Neural cell (in vitro differentiated cells): ENCODE data around the gene ATP6V0E2. TPM values are rescaled to one million over a fixed set of nuclear protein-coding genes. Genes with fewer than 3 reads are reported as not detected.

Experiments used
- H2AFZ ChIP-seq: fragments of 200-600, 300-800 bp; sonication (generic), shearing (Covaris generic); 2 replicates; pipeline ENCODE4 v1.6.0; 2014; ENCODE audit warnings: low read depth, mild to moderate bottlenecking, antibody characterized with exemption, low read length, moderate library complexity
- H3F3A ChIP-seq: fragments of 200-600 bp; shearing (Covaris generic); 2 replicates; pipeline ENCODE4 v1.6.1; 2016; ENCODE audit warnings: mild to moderate bottlenecking, moderate library complexity, mixed read lengths, antibody characterized with exemption, low read length; ENCODE audit not compliant: insufficient read depth, poor library complexity, severe bottlenecking
- H3K27ac ChIP-seq: fragments of 200-600, 300-800 bp; sonication (generic), shearing (Covaris generic); 2 replicates; pipeline ENCODE4 v1.5.1; 2014; ENCODE audit warnings: mild to moderate bottlenecking, low read length, moderate library complexity
- H3K27me3 ChIP-seq: fragments of 300-800, 200-600 bp; sonication (generic), shearing (Covaris generic); 2 replicates; pipeline ENCODE4 v1.6.0; 2014; ENCODE audit warnings: mild to moderate bottlenecking, low read depth, low read length, moderate library complexity; ENCODE audit not compliant: insufficient read depth
- H3K36me3 ChIP-seq: fragments of 300-800, 200-600 bp; sonication (generic), shearing (Covaris generic); 2 replicates; pipeline ENCODE4 v1.5.1; 2014; ENCODE audit warnings: mild to moderate bottlenecking, antibody characterized with exemption, low read length, moderate library complexity; ENCODE audit not compliant: insufficient read depth
- H3K4me2 ChIP-seq: fragments of 300-800, 200-600 bp; sonication (generic), shearing (Covaris generic); 2 replicates; pipeline ENCODE4 v1.6.0; 2014; ENCODE audit warnings: mild to moderate bottlenecking, low read length
- H3K4me3 ChIP-seq: fragments of 300-800, 200-600 bp; sonication (generic), shearing (Covaris generic); 2 replicates; pipeline ENCODE4 v1.5.1; 2014; ENCODE audit warnings: mild to moderate bottlenecking, low read length, moderate library complexity
- H3K79me2 ChIP-seq: fragments of 200-600 bp; shearing (Covaris generic); replicated peaks from 2 replicates; pipeline ENCODE4 v1.6.0; 2014; ENCODE audit warnings: mild to moderate bottlenecking, low read length, moderate library complexity; ENCODE audit not compliant: insufficient read depth
- H3K9ac ChIP-seq: fragments of 300-800, 200-600 bp; sonication (generic), shearing (Covaris generic); 2 replicates; pipeline ENCODE4 v1.6.1; 2016; ENCODE audit warnings: mild to moderate bottlenecking, low read length, mixed read lengths
- H3K9me2 ChIP-seq: fragments of 200-600 bp; shearing (Covaris generic); 2 replicates; pipeline ENCODE4 v1.6.1; 2016; ENCODE audit warnings: mild to moderate bottlenecking, low read length, mixed read lengths; ENCODE audit not compliant: insufficient read depth
- H3K9me3 ChIP-seq: fragments of 200-600, 300-800 bp; sonication (generic), shearing (Covaris generic); 2 replicates; pipeline ENCODE4 v1.6.1; 2016; ENCODE audit warnings: mild to moderate bottlenecking, mixed run types, low read length, moderate library complexity, mixed read lengths
- H4K20me1 ChIP-seq: fragments of 200-600 bp; shearing (Covaris generic); 2 replicates; pipeline ENCODE4 v1.6.1; 2016; ENCODE audit warnings: mild to moderate bottlenecking, mixed run types; ENCODE audit not compliant: insufficient read depth
- CTCF ChIP-seq: fragments of 450-650 bp; IDR thresholded peaks from 2 replicates; pipeline ENCODE4 v1.5.1; 2014; ENCODE audit warnings: antibody characterized with exemption, mild to moderate bottlenecking, moderate library complexity; ENCODE audit not compliant: poor library complexity, severe bottlenecking
- EP300 ChIP-seq: fragments of 450-650 bp; conservative IDR thresholded peaks from 2 replicates; pipeline ENCODE4 v1.6.1; 2014; ENCODE audit warnings: antibody characterized with exemption, mild to moderate bottlenecking, moderate library complexity; ENCODE audit not compliant: poor library complexity, severe bottlenecking
- EZH2 ChIP-seq: fragments of 200-600, 300-800 bp; shearing (Covaris generic), sonication (generic); IDR thresholded peaks from 2 replicates; pipeline ENCODE4 v1.6.1; 2014; ENCODE audit warnings: antibody characterized with exemption, low read length, borderline replicate concordance, mild to moderate bottlenecking; ENCODE audit not compliant: insufficient read depth, poor library complexity, severe bottlenecking
- MXI1 ChIP-seq: fragments of 450-650 bp; conservative IDR thresholded peaks from 2 replicates; pipeline ENCODE4 v1.6.1; 2014; ENCODE audit warnings: antibody characterized with exemption, mild to moderate bottlenecking; ENCODE audit not compliant: poor library complexity, severe bottlenecking
- POLR2AphosphoS5 ChIP-seq: IDR thresholded peaks from 2 replicates; pipeline ENCODE4 v1.6.1; 2012
- RAD21 ChIP-seq: fragments of 450-650 bp; conservative IDR thresholded peaks from 2 replicates; pipeline ENCODE4 v1.6.1; 2014; ENCODE audit warnings: antibody characterized with exemption, mild to moderate bottlenecking, moderate library complexity
- REST ChIP-seq: IDR thresholded peaks from 2 replicates; pipeline ENCODE4 v1.6.1; 2012; ENCODE audit warnings: borderline replicate concordance
- SMC3 ChIP-seq: fragments of 450-650 bp; conservative IDR thresholded peaks from 2 replicates; pipeline ENCODE4 v1.6.1; 2014; ENCODE audit warnings: antibody characterized with exemption, mild to moderate bottlenecking, moderate library complexity; ENCODE audit not compliant: poor library complexity
- TAF1 ChIP-seq: IDR thresholded peaks from 2 replicates; pipeline ENCODE4 v1.6.1; 2012; ENCODE audit warnings: low read depth
- polyA plus RNA-seq: library from polyadenylated mRNA; depleted of rRNA; stranded (reverse); fragments of >200 nt; gene quantifications from 2 replicates; pipeline ENCODE4 v1.2.3, GENCODE V29; 2014

Gene ATP6V0E2
- polyA plus RNA-seq, 1 donor from 2014 or later = 550 TPM

- Histone ChIP-seq H3K4me2 (no peak overlapping the region), H3K27ac (no peak overlapping the region), H3K9me2 (no peaks in the 10 kb centered on the region), H3K9ac (no peak overlapping the region), H2AFZ (no peak overlapping the region), H3K79me2 (no peaks in the 10 kb centered on the region), H3K4me3 (no peak overlapping the region), H4K20me1 (no peaks in the 10 kb centered on the region), H3F3A (no peaks in the 10 kb centered on the region), H3K36me3 (no peaks in the 10 kb centered on the region), H3K27me3 (no peaks in the 10 kb centered on the region), H3K9me3 (no peaks in the 10 kb centered on the region)
- TF ChIP-seq MXI1 = no peak
- no peak for TF ChIP-seq EZH2
- no peak for TF ChIP-seq CTCF
- TF ChIP-seq REST = no peak
- TF ChIP-seq SMC3 = no peak
- TF ChIP-seq TAF1 = no peak
Observed at GRCh38 chr7:149867762-149868622, 5.8 kb upstream of the ATP6V0E2 start.

GRCh38 chr7:149868623-149869290, 5.0 kb upstream of the ATP6V0E2 start:
- no peak overlapping the region for H3K27ac ChIP-seq
- H3K9me3 ChIP-seq = no peaks in the 10 kb centered on the region
- no peak overlapping the region for H3K4me2 ChIP-seq
- no peaks in the 10 kb centered on the region for H3K9me2 ChIP-seq
- no peak overlapping the region for H3K4me3 ChIP-seq
- H4K20me1 ChIP-seq = no peaks in the 10 kb centered on the region
- H3K27me3 ChIP-seq = no peaks in the 10 kb centered on the region
- no peak overlapping the region for H3K9ac ChIP-seq
- no peaks in the 10 kb centered on the region for H3K36me3 ChIP-seq
- H3K79me2 ChIP-seq = no peaks in the 10 kb centered on the region
- no peaks in the 10 kb centered on the region for H3F3A ChIP-seq
- no peak overlapping the region for H2AFZ ChIP-seq
- TF ChIP-seq EP300 (no peak), EZH2 (no peak), RAD21 (no peak), MXI1 (no peak), POLR2AphosphoS5 (no peak), TAF1 (no peak), CTCF (no peak), SMC3 (no peak), REST (no peak)
